HepG2 (cell line): ENCODE results near the gene MOV10L1.

Experiments used
- ATF6 ChIP-seq: sonication (generic); formaldehyde crosslinking; conservative IDR thresholded peaks from 2 replicates; pipeline ENCODE4 v1.4.0; 2020; ENCODE audit warnings: missing genetic modification reagents
- CCAR2 ChIP-seq: fragments of 200-400 bp; formaldehyde crosslinking; optimal IDR thresholded peaks from 2 replicates; pipeline ENCODE3; 2018; ENCODE audit warnings: low read depth, mild to moderate bottlenecking, low read length, moderate library complexity
- CTCF ChIP-seq: sonication (generic); formaldehyde crosslinking; IDR thresholded peaks from 2 replicates; pipeline ENCODE4 v1.5.0; 2020; ENCODE audit warnings: mild to moderate bottlenecking, missing genetic modification reagents, moderate library complexity
- E2F5 ChIP-seq: sonication (generic); formaldehyde crosslinking; conservative IDR thresholded peaks from 2 replicates; pipeline ENCODE4 v1.4.0; 2020; ENCODE audit warnings: missing genetic modification reagents
- ETV6 ChIP-seq: sonication (generic); formaldehyde crosslinking; conservative IDR thresholded peaks from 2 replicates; pipeline ENCODE4 v1.4.0; 2020; ENCODE audit warnings: missing genetic modification reagents
- HES4 ChIP-seq: sonication (generic); formaldehyde crosslinking; IDR thresholded peaks from 2 replicates; pipeline ENCODE4 v1.9.0; 2021; ENCODE audit warnings: mild to moderate bottlenecking, missing genetic modification reagents, borderline replicate concordance
- JUNB ChIP-seq: sonication (generic); formaldehyde crosslinking; IDR thresholded peaks from 2 replicates; pipeline ENCODE4 v1.8.0; 2022; ENCODE audit warnings: missing genetic modification reagents, mild to moderate bottlenecking, borderline replicate concordance
- NR2C2 ChIP-seq: sonication (generic); formaldehyde crosslinking; IDR thresholded peaks from 2 replicates; pipeline ENCODE4 v1.4.0; 2020; ENCODE audit warnings: missing genetic modification reagents, mild to moderate bottlenecking, moderate library complexity, borderline replicate concordance
- RAD51 ChIP-seq: fragments of 450-650 bp; IDR thresholded peaks from 2 replicates; pipeline ENCODE4 v1.6.1; 2016; ENCODE audit warnings: borderline replicate concordance
- REST ChIP-seq, 2 experiments: IDR thresholded peaks; 2 replicates each; pipeline ENCODE4 v1.6.1; 2011 to 2012; ENCODE audit warnings: low read length in 2 of 2, borderline replicate concordance in 1 of 2, low read depth in 1 of 2, mild to moderate bottlenecking in 1 of 2, moderate library complexity in 1 of 2
- STAT5B ChIP-seq: sonication (generic); formaldehyde crosslinking; IDR thresholded peaks from 2 replicates; pipeline ENCODE4 v1.4.0; 2020; ENCODE audit warnings: missing genetic modification reagents
- YY1 ChIP-seq: IDR thresholded peaks from 2 replicates; pipeline ENCODE4 v1.6.1; 2011; ENCODE audit warnings: low read length, low read depth, moderate library complexity, mild to moderate bottlenecking; ENCODE audit not compliant: insufficient read depth, insufficient replicate concordance
- ZNF570 ChIP-seq: sonication (generic); formaldehyde crosslinking; IDR thresholded peaks from 2 replicates; pipeline ENCODE4 v1.4.0; 2020; ENCODE audit warnings: mild to moderate bottlenecking, missing genetic modification reagents, borderline replicate concordance

GRCh38 chr22:50204571-50204970, 114.8 kb downstream of the MOV10L1 start:
- TF ChIP-seq HES4: no peak
- no peak for TF ChIP-seq E2F5 (CRISPR knock-in tag)
- no peak for TF ChIP-seq REST (IDR thresholded peaks at IDR 0.05; ENCODE audit: borderline replicate concordance in 1 of 2, low read depth in 1 of 2, low read length in 2 of 2)
- no peak for TF ChIP-seq ETV6 (CRISPR knock-in tag)
- TF ChIP-seq YY1: no peak
- TF ChIP-seq CCAR2: no peak
- TF ChIP-seq ZNF570: no peak
- no peak for TF ChIP-seq NR2C2 (CRISPR knock-in tag)
- TF ChIP-seq STAT5B (CRISPR knock-in tag): no peak
- no peak for TF ChIP-seq JUNB
- TF ChIP-seq ATF6 (CRISPR knock-in tag): no peak
- no peak for TF ChIP-seq CTCF (CRISPR knock-in tag)
- TF ChIP-seq RAD51: no peak
